Lung (tissue), 12 donors: ENCODE data around the gene PELI1. TPM values are rescaled to one million over a fixed set of nuclear protein-coding genes. Genes with fewer than 3 reads are reported as not detected.

ENCODE experiments used
- ATAC-seq: fragments of 200-7000 bp; cut with Tn5 transposase; one replicate; pipeline ENCODE4 v1.9.1; 2020; ENCODE audit warnings: moderate number of reproducible peaks; ENCODE audit not compliant: insufficient read depth, low FRiP score
- DNase-seq, 3 donors: peaks; one replicate each; pipeline ENCODE4 v3.0.0-alpha.2; 2013 to 2017
- H3K27ac ChIP-seq, 2 donors: one replicate each; pipeline ENCODE4 v1.5.1; 2013; ENCODE audit warnings: mild to moderate bottlenecking in 2 of 2, moderate library complexity in 2 of 2, control low read depth in 1 of 2, inconsistent platforms in 1 of 2, low read depth in 1 of 2, low read length in 1 of 2
- H3K27me3 ChIP-seq, 3 donors: one replicate each; pipeline ENCODE4 v1.5.1; 2013; ENCODE audit warnings: low read length in 2 of 3; ENCODE audit not compliant: control insufficient read depth in 3 of 3, insufficient read depth in 3 of 3
- H3K36me3 ChIP-seq, 4 donors: one replicate each; pipeline ENCODE4 v1.5.1; 2013; ENCODE audit warnings: low read length in 4 of 4, mild to moderate bottlenecking in 1 of 4, moderate library complexity in 1 of 4; ENCODE audit not compliant: control insufficient read depth in 4 of 4, insufficient read depth in 4 of 4
- H3K4me1 ChIP-seq, 5 donors: one replicate each; pipeline ENCODE4 v1.5.1; 2013; ENCODE audit warnings: low read length in 5 of 5, mild to moderate bottlenecking in 2 of 5, moderate library complexity in 1 of 5; ENCODE audit not compliant: control insufficient read depth in 5 of 5, insufficient read depth in 5 of 5
- H3K4me3 ChIP-seq: one replicate; pipeline ENCODE4 v1.5.1; 2013; ENCODE audit warnings: mild to moderate bottlenecking, control low read depth, moderate library complexity
- H3K9ac ChIP-seq, 2 donors: one replicate each; pipeline ENCODE4 v1.5.1; 2013; ENCODE audit warnings: low read length in 2 of 2, control low read depth in 1 of 2; ENCODE audit not compliant: insufficient read depth in 1 of 2
- H3K9me3 ChIP-seq, 4 donors: one replicate each; pipeline ENCODE4 v1.5.1; 2013; ENCODE audit warnings: low read length in 3 of 4, mild to moderate bottlenecking in 1 of 4, moderate library complexity in 1 of 4; ENCODE audit not compliant: control insufficient read depth in 4 of 4, insufficient read depth in 3 of 4
- CTCF ChIP-seq: IDR thresholded peaks from 2 replicates; pipeline ENCODE4 v1.5.1; 2012; ENCODE audit warnings: mild to moderate bottlenecking; ENCODE audit errors: control extremely low read depth, extremely low read depth
- WGBS, 2 donors: extraction: QIAGEN DNeasy Blood & Tissue Kit; methylation state at CpG; one replicate each; pipeline ENCODE4 v1.1.7; 2013; 5-methylcytosine and 5-hydroxymethylcytosine counted together
- polyA plus RNA-seq, 2 donors: library from polyadenylated mRNA; stranded (reverse); fragments of 200-250 nt; gene quantifications; one replicate each; pipeline ENCODE4 v1.2.1, GENCODE V29; 2013
- total RNA-seq, 2 donors: library from RNA; depleted of rRNA in 1 of 2; stranded (reverse); fragments of >200 nt in 1 of 2; gene quantifications; one replicate each; pipeline ENCODE4 v1.2.1, GENCODE V29; 2014 to 2021
- donor health status: control.
- donor health status: control.
- donor health status: Bipolar disorder and iron deficiency.
- donor health status: healthy.
- donor health status: DM: yes; HTN: yes; CAD: no.

PELI1 gene
- total and polyA plus RNA-seq, 4 donors, result 17.2 to 83.9 (median 48.1) TPM

DNA sequence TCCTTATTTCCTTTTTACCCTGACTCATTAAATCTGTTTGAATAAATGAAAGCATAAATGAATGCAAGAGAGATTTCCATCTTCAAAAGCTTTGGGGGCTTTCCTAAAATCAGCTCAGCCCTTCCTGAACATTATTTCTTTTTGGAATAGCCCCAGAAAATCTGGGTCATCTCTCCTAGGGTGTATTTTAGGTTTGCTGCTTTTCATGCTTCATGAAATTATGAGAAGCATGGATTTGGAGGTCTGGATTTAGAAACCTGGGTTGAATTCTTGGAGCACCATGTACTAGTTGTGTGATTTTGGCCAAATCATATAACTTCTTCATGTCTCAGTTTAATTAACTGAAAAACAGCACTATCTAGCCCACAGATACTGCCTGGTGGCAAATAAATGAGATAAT lies 24.0 kb upstream of the PELI1 start:
- ATAC-seq, result no peak
- Histone ChIP-seq H3K27ac (no peak overlapping the region), H3K36me3 (no peaks in the 10 kb centered on the region), H3K4me1 (no peaks in the 10 kb centered on the region), H3K4me3 (no peak overlapping the region), H3K9me3 (no peaks in the 10 kb centered on the region), H3K9ac (no peak overlapping the region), H3K27me3 (no peaks in the 10 kb centered on the region)
- DNase-seq, result no peak
- no peak for TF ChIP-seq CTCF

DNA sequence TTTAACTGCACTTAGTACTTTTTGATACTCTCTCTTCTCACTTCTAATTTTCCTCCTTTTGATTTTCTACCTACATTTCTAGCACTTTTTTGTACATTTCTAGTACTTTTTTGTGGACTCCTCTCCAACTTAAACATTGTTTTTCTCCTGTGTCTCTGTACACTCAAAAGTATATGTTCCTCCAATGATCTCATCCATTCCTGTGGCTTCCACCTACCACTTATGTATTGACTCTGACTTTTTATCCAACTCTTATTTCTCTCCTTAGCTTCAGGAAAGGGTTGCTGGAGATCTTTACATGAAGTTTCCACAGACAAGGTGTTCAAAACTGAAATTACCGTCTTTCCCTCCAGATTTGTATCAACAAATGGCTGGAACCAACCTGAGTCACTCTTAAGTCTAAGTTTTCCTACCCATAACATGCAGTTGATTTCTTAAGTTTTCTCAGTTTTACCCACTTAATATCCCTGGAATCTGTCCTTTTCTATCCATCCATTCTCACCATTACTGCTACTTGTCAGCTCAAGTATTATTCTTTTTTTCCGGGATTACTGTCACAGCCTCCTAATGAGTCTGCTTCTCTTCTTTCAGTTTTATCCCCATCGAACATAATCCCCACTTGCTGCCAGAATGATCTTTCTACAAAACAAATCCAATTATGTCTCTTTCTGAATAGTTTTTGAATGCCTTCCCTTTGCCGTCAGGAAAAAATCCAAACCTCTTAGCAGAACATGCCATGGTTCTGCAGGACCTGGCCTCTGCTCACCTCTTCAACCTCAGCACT lies 22.6 kb upstream of the PELI1 start:
- Histone ChIP-seq H3K9ac (no peak overlapping the region), H3K4me3 (no peak overlapping the region), H3K9me3 (no peaks in the 10 kb centered on the region), H3K27ac (no peak overlapping the region), H3K4me1 (no peaks in the 10 kb centered on the region), H3K36me3 (no peaks in the 10 kb centered on the region), H3K27me3 (no peaks in the 10 kb centered on the region)
- WGBS, 2 donors, result 96 to 99% methylated on average over 4 of the region's 4 CpGs
- no peak for TF ChIP-seq CTCF
- DNase-seq (no peak), ATAC-seq (no peak)

DNA sequence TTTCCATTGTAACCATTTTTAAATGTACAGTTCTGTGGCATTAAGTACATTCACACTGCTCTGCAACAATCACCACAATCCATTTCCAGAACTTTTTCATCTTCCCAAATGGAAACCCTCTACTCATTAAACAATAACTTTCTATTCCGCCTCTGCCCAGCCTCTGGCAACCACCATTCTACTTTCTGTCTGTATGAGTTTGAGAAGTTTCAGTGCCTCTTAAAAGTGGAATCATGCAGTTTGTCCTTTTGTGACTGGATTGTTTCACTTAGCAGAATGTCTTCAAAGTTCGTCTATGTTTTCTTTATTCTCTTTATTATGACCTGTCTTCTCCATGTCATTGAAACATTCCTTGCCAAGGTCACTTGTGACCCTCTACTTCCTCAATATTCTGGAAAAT lies 22.0 kb upstream of the PELI1 start:
- no peak overlapping the region for H3K4me3 ChIP-seq
- TF ChIP-seq CTCF, result no peak

GRCh38 chr2:64165706-64166105 lies 21.5 kb upstream of the PELI1 start:
- Histone ChIP-seq H3K4me1 (no peaks in the 10 kb centered on the region), H3K9me3 (no peaks in the 10 kb centered on the region), H3K9ac (no peak overlapping the region), H3K36me3 (no peaks in the 10 kb centered on the region), H3K27ac (no peak overlapping the region), H3K27me3 (no peaks in the 10 kb centered on the region), H3K4me3 (no peak overlapping the region)
- TF ChIP-seq CTCF, result no peak
- no peak for DNase-seq
- 71 to 84% methylated on average over 1 of the region's 1 CpG for WGBS, 2 donors
- no peak for ATAC-seq

More for the DNA sequence above, 22.0 kb upstream of the PELI1 start:
- no peaks in the 10 kb centered on the region for H3K9me3 ChIP-seq
- no peaks in the 10 kb centered on the region for H3K4me1 ChIP-seq
- no peaks in the 10 kb centered on the region for H3K36me3 ChIP-seq
- no peak for DNase-seq
- no peaks in the 10 kb centered on the region for H3K27me3 ChIP-seq
- H3K9ac ChIP-seq, result no peak overlapping the region
- H3K27ac ChIP-seq, result no peak overlapping the region
- no peak for ATAC-seq
- WGBS, 2 donors, result 91 to 95% methylated on average over 2 of the region's 2 CpGs
